ENCODE results near the gene NMRK2. TPM values are rescaled to one million over a fixed set of nuclear protein-coding genes. Genes with fewer than 3 reads are reported as not detected.

NMRK2 gene
- total RNA-seq, 1 experiment from 2014 or later, result not detected

- Histone ChIP-seq H3K4me1 (ENCODE audit: insufficient read depth, low read length, poor library complexity, severe bottlenecking) (no peaks in the 10 kb centered on the region), H3K36me3 (ENCODE audit: insufficient read depth, low read length, poor library complexity, severe bottlenecking) (no peaks in the 10 kb centered on the region), H3K27me3 (replicated peaks; ENCODE audit: insufficient read depth, low read depth, low read length, poor library complexity) (no peaks in the 10 kb centered on the region), H3K9me3 (ENCODE audit: low read depth, low read length, poor library complexity, severe bottlenecking) (peaks cover 4% of the 10 kb centered on the region), H3K27ac (ENCODE audit: low read depth, low read length, poor library complexity, severe bottlenecking) (no peak overlapping the region), H3K4me3 (ENCODE audit: low read depth, low read length, poor library complexity, severe bottlenecking) (no peak overlapping the region)
- TF ChIP-seq EZH2 (IDR thresholded peaks at IDR 0.05; ENCODE audit: borderline replicate concordance, low read depth, low read length, poor library complexity, severe bottlenecking), result no peak
- TF ChIP-seq CTCF (conservative IDR thresholded peaks at IDR 0.05; ENCODE audit: low read depth, low read length), result no peak
- BruUV-seq (replicated peaks), result no TSS peak
- intact Hi-C loops (cut with micrococcal nuclease; ENCODE audit: unreplicated experiment), result no loop called here
- DNase-seq (ENCODE audit: low spot score), result no peak
- POLR2A ChIA-PET (ENCODE audit: low non-redundant PET), result no interaction called here
- CTCF ChIA-PET, result no interaction called here
These were observed 9.6 kb upstream of the NMRK2 start for GRCh38 chr19:3923096-3923758.

- intact Hi-C loops (cut with micrococcal nuclease; ENCODE audit: unreplicated experiment), result no loop called here
- H3K4me3 ChIP-seq (ENCODE audit: low read depth, low read length, poor library complexity, severe bottlenecking), result no peak overlapping the region
- peaks cover 4% of the 10 kb centered on the region for H3K9me3 ChIP-seq (ENCODE audit: low read depth, low read length, poor library complexity, severe bottlenecking)
- no TSS peak for BruUV-seq (replicated peaks)
- H3K27me3 ChIP-seq (replicated peaks; ENCODE audit: insufficient read depth, low read depth, low read length, poor library complexity), result no peaks in the 10 kb centered on the region
- no peak overlapping the region for H3K27ac ChIP-seq (ENCODE audit: low read depth, low read length, poor library complexity, severe bottlenecking)
- no peak for DNase-seq (ENCODE audit: low spot score)
- H3K36me3 ChIP-seq (ENCODE audit: insufficient read depth, low read length, poor library complexity, severe bottlenecking), result no peaks in the 10 kb centered on the region
- TF ChIP-seq EZH2 (IDR thresholded peaks at IDR 0.05; ENCODE audit: borderline replicate concordance, low read depth, low read length, poor library complexity, severe bottlenecking), result no peak
- TF ChIP-seq CTCF (conservative IDR thresholded peaks at IDR 0.05; ENCODE audit: low read depth, low read length), result no peak
- POLR2A ChIA-PET (ENCODE audit: low non-redundant PET), result no interaction called here
- CTCF ChIA-PET, result no interaction called here
- H3K4me1 ChIP-seq (ENCODE audit: insufficient read depth, low read length, poor library complexity, severe bottlenecking), result no peaks in the 10 kb centered on the region
These were observed 9.0 kb upstream of the NMRK2 start for GRCh38 chr19:3923912-3924311.

- H3K27ac ChIP-seq (ENCODE audit: low read depth, low read length, poor library complexity, severe bottlenecking), result no peak overlapping the region
- TF ChIP-seq EZH2 (IDR thresholded peaks at IDR 0.05; ENCODE audit: borderline replicate concordance, low read depth, low read length, poor library complexity, severe bottlenecking) (no peak), CTCF (conservative IDR thresholded peaks at IDR 0.05; ENCODE audit: low read depth, low read length) (no peak)
- H3K4me1 ChIP-seq (ENCODE audit: insufficient read depth, low read length, poor library complexity, severe bottlenecking), result no peaks in the 10 kb centered on the region
- no TSS peak for BruUV-seq (replicated peaks)
- no peaks in the 10 kb centered on the region for H3K36me3 ChIP-seq (ENCODE audit: insufficient read depth, low read length, poor library complexity, severe bottlenecking)
- no peak overlapping the region for H3K4me3 ChIP-seq (ENCODE audit: low read depth, low read length, poor library complexity, severe bottlenecking)
- H3K27me3 ChIP-seq (replicated peaks; ENCODE audit: insufficient read depth, low read depth, low read length, poor library complexity), result peaks cover 12% of the 10 kb centered on the region
- H3K9me3 ChIP-seq (ENCODE audit: low read depth, low read length, poor library complexity, severe bottlenecking), result no peaks in the 10 kb centered on the region
- intact Hi-C loops (cut with micrococcal nuclease; ENCODE audit: unreplicated experiment), result no loop called here
- no peak for DNase-seq (ENCODE audit: low spot score)
- ChIA-PET CTCF (no interaction called here), POLR2A (ENCODE audit: low non-redundant PET) (no interaction called here)
These were observed 1.8 kb upstream of the NMRK2 start for GRCh38 chr19:3931041-3931440.

Data from A673 (cell line).